Measurements from ENCODE around the gene UFSP2. TPM values are rescaled to one million over a fixed set of nuclear protein-coding genes. Genes with fewer than 3 reads are reported as not detected.

UFSP2 gene
- total RNA-seq, 1 experiment from 2014 or later = 22.7 TPM

GRCh38 chr4:185395238-185395955, 30.4 kb downstream of the UFSP2 start, which contains the start of gene LRP2BP:
Gene LRP2BP (minus strand): TSS chr4:185395924. CDS start chr4:185378186, 17,738 bp downstream.
- Histone ChIP-seq H3K4me1 (replicated peaks; ENCODE audit: insufficient read depth) (peaks cover 16% of the 10 kb centered on the region), H3K27me3 (ENCODE audit: insufficient read depth, low read depth) (no peaks in the 10 kb centered on the region), H3K4me2 (peak within 1 kb of the TSS; percentile 98), H3K4me3 (peak within 1 kb of the TSS; percentile 91), H3K9me2 (ENCODE audit: insufficient read depth) (no peaks in the 10 kb centered on the region; the same call in 1 of the 2 replicates), H3K79me2 (ENCODE audit: low read depth) (no peaks in the 10 kb centered on the region), H4K20me1 (ENCODE audit: insufficient read depth) (no peaks in the 10 kb centered on the region), H2AFZ (peak within 1 kb of the TSS; percentile 97), H3K9me3 (ENCODE audit: insufficient read depth, low read depth) (no peaks in the 10 kb centered on the region), H3F3A (ENCODE audit: insufficient read depth, low read depth) (peaks cover 15% of the 10 kb centered on the region), H3K27ac (peak within 1 kb of the TSS; percentile 98), H3K36me3 (ENCODE audit: low read depth) (no peaks in the 10 kb centered on the region)
- CTCF ChIA-PET = interaction anchor here (0.7 kb wide), 1 partner anchor 12 kb away, joined by 3 read pairs; no protein-coding TSS in a partner anchor
- no peak for DNase-seq
- TF ChIP-seq EZH2 (IDR thresholded peaks at IDR 0.05; ENCODE audit: low read depth) (no peak), CTCF (conservative IDR thresholded peaks at IDR 0.05) (no peak)
- POLR2A ChIA-PET (ENCODE audit: unreplicated experiment) = interaction anchor here (0.7 kb wide), 1 partner anchor 42 kb away, joined by 4 read pairs; no protein-coding TSS in a partner anchor
- no TSS peak for BruUV-seq (replicated peaks)
- intact Hi-C loops (cut with micrococcal nuclease; ENCODE audit: unreplicated experiment) = loop anchor here (10.0 kb wide), 1 partner anchor 199 kb away; no protein-coding TSS in a partner anchor

GRCh38 chr4:185394568-185395237, 31.1 kb downstream of the UFSP2 start:
- no peak for DNase-seq
- POLR2A ChIA-PET (ENCODE audit: unreplicated experiment) = no interaction called here

More at GRCh38 chr4:185394568-185395237, 31.1 kb downstream of the UFSP2 start:
- intact Hi-C loops (cut with micrococcal nuclease; ENCODE audit: unreplicated experiment) = loop anchor here (1.0 to 10.0 kb wide), 2 partner anchors 36 to 200 kb away; no protein-coding TSS in a partner anchor
- CTCF ChIA-PET = interaction anchor here (0.7 kb wide), 1 partner anchor 11 kb away, joined by 3 read pairs; no protein-coding TSS in a partner anchor
- Histone ChIP-seq H4K20me1 (ENCODE audit: insufficient read depth) (no peaks in the 10 kb centered on the region), H3K9me2 (ENCODE audit: insufficient read depth) (no peaks in the 10 kb centered on the region; the same call in 1 of the 2 replicates), H2AFZ (no peak overlapping the region), H3K4me2 (peak overlapping the region; percentile 98), H3K4me1 (replicated peaks; ENCODE audit: insufficient read depth) (peaks cover 16% of the 10 kb centered on the region), H3K27ac (peak overlapping the region; percentile 98), H3F3A (ENCODE audit: insufficient read depth, low read depth) (peaks cover 15% of the 10 kb centered on the region), H3K27me3 (ENCODE audit: insufficient read depth, low read depth) (no peaks in the 10 kb centered on the region), H3K36me3 (ENCODE audit: low read depth) (no peaks in the 10 kb centered on the region), H3K4me3 (peak overlapping the region; percentile 91; the same call in 1 of the 2 replicates), H3K9me3 (ENCODE audit: insufficient read depth, low read depth) (no peaks in the 10 kb centered on the region), H3K79me2 (ENCODE audit: low read depth) (no peaks in the 10 kb centered on the region)
- BruUV-seq (replicated peaks) = no TSS peak
- TF ChIP-seq EZH2 (IDR thresholded peaks at IDR 0.05; ENCODE audit: low read depth) (no peak), CTCF (conservative IDR thresholded peaks at IDR 0.05) (no peak)
